Smooth muscle cell of the umbilical artery (primary cell): Measurements from ENCODE around the gene PAPOLA. TPM values are rescaled to one million over a fixed set of nuclear protein-coding genes. Genes with fewer than 3 reads are reported as not detected.

Source experiments
- total RNA-seq: library from RNA; depleted of rRNA; stranded (reverse); fragments of >200 nt; gene quantifications from 2 replicates; pipeline ENCODE4 v1.2.3, GENCODE V29; 2014

Gene PAPOLA
- 91.5 and 154 TPM in 2 replicates for total RNA-seq

GRCh38 chr14:96501740-96502620 is at the start of gene PAPOLA:
Gene PAPOLA, plus strand, starts transcription at chr14:96502382. Its CDS starts 211 bp downstream, at chr14:96502593.

Other genes with a start within 250 kb of the PAPOLA start
- gene BDKRB1, start 246.2 kb upstream of the PAPOLA start, total RNA-seq = 57.4 and 64.1 TPM in 2 replicates
- 22.0 and 26.9 TPM in 2 replicates for gene ATG2B, start 139.0 kb upstream of the PAPOLA start, total RNA-seq
- gene GSKIP, start 138.9 kb upstream of the PAPOLA start, total RNA-seq = 49.6 and 121 TPM in 2 replicates
- gene AK7, start 110.3 kb upstream of the PAPOLA start, total RNA-seq = 0.83 and 1.5 TPM in 2 replicates